ENCODE data around the gene BLOC1S1.

Gene BLOC1S1

GRCh38 chr12:55715833-55716581 is at the start of gene BLOC1S1:
TSS of gene BLOC1S1 (plus strand) at chr12:55716046. CDS start at chr12:55716052, 6 bp downstream.
- peak within 1 kb of the TSS; percentile 95 for H3K27ac Mint-ChIP-seq

DNA sequence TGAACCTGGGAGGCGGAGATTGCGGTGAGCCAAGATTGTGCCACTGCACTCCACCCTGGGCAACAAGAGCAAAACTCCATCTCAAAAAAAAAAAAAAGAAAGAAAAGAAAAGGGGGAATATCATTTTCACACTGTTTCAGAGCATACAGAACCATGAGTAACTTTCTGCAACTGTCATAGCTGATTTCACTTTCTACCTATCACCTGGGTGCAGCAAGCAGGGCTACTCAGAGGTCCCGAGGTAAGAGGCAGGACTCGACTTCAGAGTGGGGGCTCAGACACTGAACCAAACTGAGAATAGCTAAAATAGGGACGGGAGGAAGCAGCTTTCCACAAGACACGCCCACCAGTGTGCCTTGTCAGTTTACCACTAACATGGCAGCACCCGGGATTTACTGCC is 49.3 kb upstream of the BLOC1S1 start:
- Mint-ChIP-seq H3K27ac (no peak overlapping the region), H3K36me3 (ENCODE audit: low read depth) (no peaks in the 10 kb centered on the region), H3K4me3 (no peak overlapping the region), H3K27me3 (ENCODE audit: low read depth, poor library complexity) (peaks cover 9% of the 10 kb centered on the region), H3K9me3 (no peaks in the 10 kb centered on the region), H3K4me1 (no peaks in the 10 kb centered on the region)
- TF ChIP-seq CTCF (IDR thresholded peaks at IDR 0.05), result no peak
- no peak for DNase-seq

More at GRCh38 chr12:55715833-55716581, at the start of gene BLOC1S1:
- Mint-ChIP-seq H3K27me3 (ENCODE audit: low read depth, poor library complexity) (peaks cover 26% of the 10 kb centered on the region), H3K4me3 (peak within 1 kb of the TSS; percentile 88), H3K36me3 (ENCODE audit: low read depth) (no peaks in the 10 kb centered on the region), H3K4me1 (peaks cover 43% of the 10 kb centered on the region), H3K9me3 (no peaks in the 10 kb centered on the region)
- DNase-seq, result peak; percentile 94
- TF ChIP-seq CTCF (IDR thresholded peaks at IDR 0.05), result no peak

DNA sequence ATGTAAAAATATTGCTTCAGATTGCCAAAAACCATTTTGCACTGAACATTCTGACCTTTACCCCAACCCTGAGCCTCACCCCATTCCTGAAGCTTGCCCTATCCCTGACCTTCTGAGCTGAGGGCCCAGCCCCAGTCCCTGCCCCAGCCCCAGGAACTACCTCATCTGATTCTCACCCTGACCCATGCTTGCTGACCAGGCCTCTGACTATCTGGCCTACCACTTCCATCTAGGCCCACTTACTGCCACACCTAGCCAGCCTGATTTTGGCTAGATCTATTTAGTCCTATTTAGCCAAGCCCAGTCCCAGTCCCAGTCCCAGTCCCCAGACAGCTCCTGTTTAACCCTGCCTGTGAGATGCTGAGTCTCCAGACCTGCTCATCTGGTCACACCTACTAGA is 45.6 kb upstream of the BLOC1S1 start:
- peaks cover 13% of the 10 kb centered on the region for H3K27me3 Mint-ChIP-seq (ENCODE audit: low read depth, poor library complexity)
- no peak for TF ChIP-seq CTCF (IDR thresholded peaks at IDR 0.05)
- H3K36me3 Mint-ChIP-seq (ENCODE audit: low read depth), result no peaks in the 10 kb centered on the region
- H3K27ac Mint-ChIP-seq, result no peak overlapping the region
- H3K9me3 Mint-ChIP-seq, result no peaks in the 10 kb centered on the region
- H3K4me1 Mint-ChIP-seq, result no peaks in the 10 kb centered on the region
- no peak overlapping the region for H3K4me3 Mint-ChIP-seq
- DNase-seq, result no peak

GRCh38 chr12:55671746-55672145 is 44.1 kb upstream of the BLOC1S1 start:
- Mint-ChIP-seq H3K4me1 (no peaks in the 10 kb centered on the region), H3K36me3 (ENCODE audit: low read depth) (no peaks in the 10 kb centered on the region), H3K27ac (peak overlapping the region; percentile 57), H3K4me3 (no peak overlapping the region), H3K27me3 (ENCODE audit: low read depth, poor library complexity) (peaks cover 25% of the 10 kb centered on the region), H3K9me3 (no peaks in the 10 kb centered on the region)
- DNase-seq, result no peak
- TF ChIP-seq CTCF (IDR thresholded peaks at IDR 0.05), result no peak

- Mint-ChIP-seq H3K27me3 (ENCODE audit: low read depth, poor library complexity) (peaks cover 29% of the 10 kb centered on the region), H3K9me3 (no peaks in the 10 kb centered on the region), H3K4me3 (no peak overlapping the region), H3K36me3 (ENCODE audit: low read depth) (no peaks in the 10 kb centered on the region), H3K4me1 (no peaks in the 10 kb centered on the region), H3K27ac (no peak overlapping the region)
- no peak for DNase-seq
- TF ChIP-seq CTCF (IDR thresholded peaks at IDR 0.05), result no peak
Observed at GRCh38 chr12:55673638-55674037, 42.2 kb upstream of the BLOC1S1 start.

- no peak for DNase-seq
- Mint-ChIP-seq H3K27me3 (ENCODE audit: low read depth, poor library complexity) (peaks cover 23% of the 10 kb centered on the region), H3K36me3 (ENCODE audit: low read depth) (no peaks in the 10 kb centered on the region), H3K9me3 (no peaks in the 10 kb centered on the region), H3K4me3 (no peak overlapping the region), H3K27ac (no peak overlapping the region), H3K4me1 (peaks cover under 1% of the 10 kb centered on the region)
- no peak for TF ChIP-seq CTCF (IDR thresholded peaks at IDR 0.05)
Observed at GRCh38 chr12:55675666-55676065, 40.2 kb upstream of the BLOC1S1 start.

All from nephron progenitor cell (in vitro differentiated cells).